Transverse colon (tissue), 4 donors: ENCODE measurements around the gene ENTPD5. TPM values are rescaled to one million over a fixed set of nuclear protein-coding genes. Genes with fewer than 3 reads are reported as not detected.
A peak's percentile ranks its signal among the peaks of the same experiment; 100 is the strongest.
"Not testable (repeated sequence)": the region's sequence is repeated elsewhere in the genome, so short reads cannot be mapped to it uniquely, and the experiment has no call there.

Experiments
- DNase-seq: peaks from one replicate; pipeline ENCODE4 v3.0.0-alpha.2; 2019
- H3K27ac ChIP-seq, 4 donors: fragments of 200-600 bp; sonication (generic); 2 replicates each; pipeline ENCODE4 v1.5.1; 2016 to 2018; ENCODE audit warnings: inconsistent platforms in 4 of 4
- H3K27me3 ChIP-seq: fragments of 200-600 bp; sonication (generic); 2 replicates; pipeline ENCODE4 v1.5.1; 2017; ENCODE audit warnings: inconsistent platforms
- H3K36me3 ChIP-seq, 4 donors: fragments of 200-600 bp; sonication (generic); 2 replicates each; pipeline ENCODE4 v1.5.1; 2017 to 2019; ENCODE audit warnings: inconsistent platforms in 4 of 4
- H3K4me1 ChIP-seq, 4 donors: fragments of 200-600 bp; sonication (generic); 2 replicates each; pipeline ENCODE4 v1.5.1; 2017 to 2020; ENCODE audit warnings: inconsistent platforms in 4 of 4
- H3K4me3 ChIP-seq, 4 donors: fragments of 200-600 bp; sonication (generic); 1 replicate in 1 of 4; 2 replicates in 3 of 4; pipeline versions ENCODE4 v1.5.1 to v1.6.1; 2017 to 2019; ENCODE audit warnings: inconsistent platforms in 4 of 4
- H3K9me3 ChIP-seq, 2 donors: fragments of 200-600 bp; sonication (generic); 2 replicates each; pipeline ENCODE4 v1.5.1; 2017 to 2019; ENCODE audit warnings: inconsistent platforms in 2 of 2
- CTCF ChIP-seq, 5 experiments: fragments of 200-600 bp in 3 of 5; fragments of 450-650 bp in 2 of 5; sonication (generic) in 3 of 5; IDR thresholded peaks; 1 replicate in 2 of 5; 2 replicates in 3 of 5; pipeline ENCODE4 v1.5.1; 2016 to 2017; ENCODE audit warnings: antibody characterized with exemption in 5 of 5, inconsistent platforms in 3 of 5, mild to moderate bottlenecking in 2 of 5, moderate library complexity in 1 of 5
- EP300 ChIP-seq: sonication (generic); formaldehyde crosslinking; IDR thresholded peaks from one replicate; pipeline ENCODE4 v1.6.1; 2017; ENCODE audit warnings: antibody characterized with exemption, low read depth
- POLR2A ChIP-seq: fragments of 450-650 bp; IDR thresholded peaks from one replicate; pipeline ENCODE4 v1.6.1; 2016; ENCODE audit warnings: antibody characterized with exemption, mild to moderate bottlenecking, moderate library complexity
- POLR2AphosphoS5 ChIP-seq, 3 donors: sonication (generic); formaldehyde crosslinking; IDR thresholded peaks; one replicate each; pipeline ENCODE4 v1.6.1; 2016; ENCODE audit warnings: antibody characterized with exemption in 3 of 3
- WGBS, 2 donors: methylation state at CpG; one replicate each; pipeline ENCODE4 v1.1.5; 2018; ENCODE audit warnings: low coverage in 1 of 2; 5-methylcytosine and 5-hydroxymethylcytosine counted together
- in situ Hi-C, 4 donors: fragments of 200-750 bp; cut with MboI; loops; one replicate each; pipeline versions ENCODE4 v1.15.0 to v1.15.1; 2017; ENCODE audit warnings: low sequenced_read_pairs in 3 of 4, low pct_ligation_motif_present in 1 of 4, low pct_unique_long_range_greater_than_20kb in 1 of 4
- intact Hi-C: fragments of 100-400 bp; cut with DNase I; formaldehyde crosslinking; loops from one replicate; pipeline ENCODE4 v1.15.1; 2023; ENCODE audit warnings: low total_unique reads
- total RNA-seq, 4 donors: library from RNA; depleted of rRNA; stranded (reverse); fragments of >200 nt; gene quantifications; one replicate each; pipeline ENCODE4 v1.1.0, GENCODE V29; 2016

The ENTPD5 gene
- total RNA-seq, 4 donors from 2014 or later, result 60.9 to 311 (median 219) TPM

DNA sequence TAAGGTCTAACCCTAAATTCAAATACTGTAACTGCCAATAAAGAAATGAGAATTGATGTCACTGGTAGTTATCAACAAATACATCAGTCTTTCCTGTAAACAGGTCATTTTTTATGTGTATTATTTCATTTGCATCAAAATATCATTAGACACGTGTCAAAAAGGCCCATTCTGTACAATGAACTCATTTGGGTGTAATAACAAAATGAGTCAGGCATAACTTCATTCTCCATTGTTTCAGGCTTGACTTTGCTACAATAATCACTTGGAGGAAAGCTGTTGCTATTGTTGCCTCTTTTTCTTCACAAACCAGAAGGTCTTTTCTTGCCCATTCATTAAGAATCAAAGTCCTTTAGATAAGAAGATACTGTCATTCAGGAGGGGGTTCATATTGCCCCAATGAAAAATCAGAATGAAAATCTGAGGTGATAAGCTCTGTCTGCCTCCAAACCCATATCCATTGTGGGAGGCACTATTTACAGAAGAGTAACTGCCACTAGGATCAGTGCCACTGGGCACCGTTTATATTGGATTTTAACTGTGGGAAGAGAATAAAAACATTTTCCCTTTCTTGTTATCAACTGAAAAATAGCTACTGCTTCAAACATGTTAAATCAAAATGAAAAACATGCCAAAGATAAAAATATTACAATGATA is 10.1 kb downstream of the ENTPD5 start:
- 29 to 61% methylated on average over 2 of the region's 2 CpGs for WGBS, 2 donors
- Histone ChIP-seq H3K27ac (peak overlapping the region; percentile 34 to 63 (median 49)), H3K36me3 (peaks cover 0 to 8% (median 0%) of the 10 kb centered on the region in 4 donors), H3K4me3 (no peak overlapping the region), H3K27me3 (no peaks in the 10 kb centered on the region), H3K9me3 (no peaks in the 10 kb centered on the region), H3K4me1 (peaks cover 0 to 5% (median 2%) of the 10 kb centered on the region in 4 donors)
- TF ChIP-seq CTCF (IDR thresholded peaks at IDR 0.05), result no peak
- no peak for TF ChIP-seq EP300
- no peak for TF ChIP-seq POLR2AphosphoS5 (IDR thresholded peaks at IDR 0.05)
- no peak for TF ChIP-seq POLR2A
- intact Hi-C loops (no loop called here), in situ Hi-C loops (no loop called here)
- no peak for DNase-seq

DNA sequence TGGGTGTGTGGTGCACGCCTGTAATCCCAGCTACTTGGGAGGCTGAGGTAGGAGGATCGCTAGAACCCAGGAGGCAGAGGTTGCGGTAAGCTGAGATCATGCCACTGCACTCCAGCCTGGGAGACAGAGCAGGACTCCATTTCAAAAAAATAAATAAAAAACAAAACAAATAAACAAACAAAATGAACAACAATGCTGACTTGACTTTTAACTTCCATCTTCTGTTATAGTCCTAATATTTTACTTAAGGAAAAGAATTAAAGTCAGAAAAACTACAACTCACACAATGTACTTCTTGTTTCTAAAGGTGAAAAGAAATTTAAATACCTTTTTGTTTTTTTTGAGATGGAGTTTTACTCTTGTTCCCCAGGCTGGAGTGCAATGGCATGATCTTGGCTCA is 13.4 kb downstream of the ENTPD5 start:
- in situ Hi-C loops, DNase-seq, H3K36me3 ChIP-seq, intact Hi-C loops, H3K4me1 ChIP-seq, H3K4me3 ChIP-seq, H3K27ac ChIP-seq, H3K9me3 ChIP-seq, H3K27me3 ChIP-seq: not testable (repeated sequence)
- WGBS, 2 donors, result 97% methylated on average over 3 of the region's 3 CpGs; no CpG with 5 or more reads in 1 of the 2 donors

GRCh38 chr14:73998726-73999125 is 20.4 kb downstream of the ENTPD5 start:
- H3K36me3 ChIP-seq, result no peaks in the 10 kb centered on the region
- in situ Hi-C loops (no loop called here), intact Hi-C loops (no loop called here)
- H3K4me1 ChIP-seq, result peaks cover 0 to 24% (median 13%) of the 10 kb centered on the region in 4 donors
- H3K4me3 ChIP-seq, result no peak overlapping the region
- 36 to 51% methylated on average over 1 to 2 of the region's 2 CpGs for WGBS, 2 donors
- H3K27me3 ChIP-seq, result no peaks in the 10 kb centered on the region
- peak overlapping the region; percentile 80 to 89 (median 86) for H3K27ac ChIP-seq
- TF ChIP-seq POLR2A (no peak), CTCF (IDR thresholded peaks at IDR 0.05) (no peak), EP300 (no peak)
- no peaks in the 10 kb centered on the region for H3K9me3 ChIP-seq
- DNase-seq, result no peak

DNA sequence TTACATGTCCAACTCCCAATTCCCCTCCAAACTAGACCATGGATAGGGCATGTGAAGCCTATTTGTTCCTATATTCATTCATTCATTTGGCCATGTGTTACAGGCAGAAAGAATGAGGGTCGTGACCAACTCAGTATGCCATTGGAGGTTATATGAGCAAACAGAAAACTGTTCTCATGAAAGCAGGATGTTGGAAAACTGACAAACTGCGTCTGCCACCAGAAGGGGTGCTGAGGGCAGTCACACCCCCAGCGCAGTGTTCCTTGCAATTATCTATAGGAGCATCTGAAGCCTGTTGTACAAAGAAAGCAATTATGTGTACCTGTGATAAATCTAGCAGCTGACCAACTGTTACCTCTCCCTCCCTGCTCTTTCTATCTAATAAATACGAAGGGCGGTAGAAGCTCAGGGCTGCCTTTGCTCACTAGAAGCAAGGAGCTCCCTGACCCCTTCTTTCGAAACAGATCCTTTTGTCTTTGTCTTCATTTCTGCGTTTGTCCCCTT is 21.1 kb downstream of the ENTPD5 start:
- peak in 2 of 3 donors; percentile 30 to 70 for TF ChIP-seq POLR2AphosphoS5 (IDR thresholded peaks at IDR 0.05)
- TF ChIP-seq POLR2A, result peak; percentile 51
- no peak for TF ChIP-seq EP300
- TF ChIP-seq CTCF (IDR thresholded peaks at IDR 0.05), result no peak
- Histone ChIP-seq H3K4me3 (no peak overlapping the region), H3K4me1 (peaks cover 0 to 30% (median 16%) of the 10 kb centered on the region in 4 donors), H3K27me3 (no peaks in the 10 kb centered on the region), H3K36me3 (no peaks in the 10 kb centered on the region), H3K27ac (peak overlapping the region; percentile 80 to 89 (median 86)), H3K9me3 (no peaks in the 10 kb centered on the region)
- in situ Hi-C loops (no loop called here), intact Hi-C loops (no loop called here)
- peak; percentile 68 for DNase-seq
- 59 to 60% methylated on average over 4 to 7 of the region's 7 CpGs for WGBS, 2 donors
